ENCODE measurements around the gene PKNOX2.
A peak's percentile ranks its signal among the peaks of the same experiment; 100 is the strongest.

PKNOX2 gene

DNA sequence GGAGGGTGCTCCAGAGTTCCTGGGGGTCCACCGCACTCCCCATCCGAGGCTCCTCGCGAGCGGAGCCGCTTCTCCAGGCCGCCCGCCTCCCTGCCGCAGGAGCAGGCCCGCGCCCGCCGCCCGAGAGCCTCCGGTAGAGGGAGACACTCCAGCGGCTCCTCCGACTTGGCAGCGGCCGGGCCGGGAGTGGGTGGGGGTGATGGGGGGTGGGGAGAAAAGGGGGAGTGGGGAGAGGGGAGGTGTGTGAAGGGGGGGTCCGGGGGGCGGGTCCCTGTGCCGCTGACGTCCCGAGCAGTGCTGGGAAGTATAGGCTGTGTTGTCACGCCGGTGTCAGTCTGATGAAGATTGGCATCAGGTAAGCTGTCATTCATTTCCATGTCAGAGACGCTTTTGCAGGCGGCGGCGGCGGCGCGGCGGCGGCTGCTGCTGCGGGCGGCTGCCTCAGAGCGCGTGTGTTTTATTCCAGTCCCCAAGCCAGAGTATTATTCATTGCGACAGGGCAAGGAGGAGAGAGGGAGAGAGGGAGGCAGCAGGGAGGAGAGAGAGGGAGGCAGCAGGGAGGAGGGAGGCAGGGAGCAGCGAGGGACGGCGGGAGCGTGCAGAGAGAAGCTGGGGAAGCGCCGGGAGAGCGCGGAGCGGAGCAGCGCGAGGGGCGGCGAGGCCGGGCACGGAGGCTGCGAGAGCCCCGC is at the start of gene PKNOX2:
PKNOX2 (plus strand) TSS at position 330 of the 689 bp plus-strand sequence. CDS start 186,555 bp downstream, outside the sequence.
- peak; percentile 46 to 54 (median 52) for DNase-seq (ENCODE audit: low read depth in 2 of 3, low spot score in 1 of 3)

DNA sequence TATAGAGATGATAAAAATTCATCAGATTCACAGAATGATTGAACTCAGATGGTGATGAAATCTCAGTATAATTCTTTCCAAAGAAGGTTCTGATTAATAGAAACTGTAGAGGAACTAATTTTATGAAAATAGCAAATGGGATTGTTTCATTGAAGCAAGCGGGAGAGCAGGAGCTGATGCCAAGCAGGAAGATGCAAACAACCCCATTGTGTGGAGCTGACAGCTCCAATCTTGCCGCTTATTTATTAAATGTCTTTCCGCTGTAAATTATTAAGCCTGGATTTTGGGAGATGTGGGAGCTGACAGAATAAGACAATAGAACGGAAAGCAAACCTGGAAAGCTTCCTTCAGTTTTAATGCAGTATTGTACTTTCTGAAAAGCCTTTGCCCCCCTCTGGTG is 47.1 kb upstream of the PKNOX2 start:
- no peak for DNase-seq (ENCODE audit: low read depth in 2 of 3, low spot score in 1 of 3)

DNA sequence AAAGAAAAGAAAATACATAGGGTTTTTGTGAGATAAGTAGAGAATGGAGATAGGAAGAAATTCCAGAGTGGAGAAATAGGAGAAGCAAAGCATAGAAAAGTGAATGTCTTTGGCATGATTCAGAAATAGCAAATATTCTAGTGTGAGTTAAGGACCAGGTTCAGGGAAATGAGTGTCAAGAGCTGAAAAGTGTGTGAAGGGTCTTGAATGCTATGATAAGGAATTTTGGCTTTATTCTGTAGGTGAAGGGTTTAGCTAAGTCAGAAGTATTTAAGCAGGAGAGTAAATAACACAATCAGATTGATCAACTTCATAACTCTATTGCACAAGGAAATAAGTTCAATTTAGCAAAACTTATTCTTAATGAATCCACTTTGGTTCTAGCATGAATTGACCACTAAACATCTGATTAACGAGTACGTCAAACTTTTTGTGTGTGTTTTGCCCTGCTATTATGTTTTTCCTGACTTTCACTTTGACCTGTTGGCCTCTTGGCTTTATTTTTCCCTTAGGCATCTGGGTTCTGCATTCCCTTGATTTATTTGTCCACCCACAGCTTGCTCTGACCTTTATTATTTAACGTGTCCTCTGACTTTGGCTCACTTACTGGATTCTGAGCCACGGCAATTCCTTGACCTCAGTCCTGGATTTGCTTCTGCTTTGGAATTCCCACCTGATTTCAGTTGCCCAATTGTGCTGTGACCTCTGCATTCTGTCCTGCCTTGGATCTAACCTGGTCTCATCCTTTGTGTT is 41.2 kb upstream of the PKNOX2 start:
- DNase-seq (ENCODE audit: low read depth in 2 of 3, low spot score in 1 of 3) = no peak

DNA sequence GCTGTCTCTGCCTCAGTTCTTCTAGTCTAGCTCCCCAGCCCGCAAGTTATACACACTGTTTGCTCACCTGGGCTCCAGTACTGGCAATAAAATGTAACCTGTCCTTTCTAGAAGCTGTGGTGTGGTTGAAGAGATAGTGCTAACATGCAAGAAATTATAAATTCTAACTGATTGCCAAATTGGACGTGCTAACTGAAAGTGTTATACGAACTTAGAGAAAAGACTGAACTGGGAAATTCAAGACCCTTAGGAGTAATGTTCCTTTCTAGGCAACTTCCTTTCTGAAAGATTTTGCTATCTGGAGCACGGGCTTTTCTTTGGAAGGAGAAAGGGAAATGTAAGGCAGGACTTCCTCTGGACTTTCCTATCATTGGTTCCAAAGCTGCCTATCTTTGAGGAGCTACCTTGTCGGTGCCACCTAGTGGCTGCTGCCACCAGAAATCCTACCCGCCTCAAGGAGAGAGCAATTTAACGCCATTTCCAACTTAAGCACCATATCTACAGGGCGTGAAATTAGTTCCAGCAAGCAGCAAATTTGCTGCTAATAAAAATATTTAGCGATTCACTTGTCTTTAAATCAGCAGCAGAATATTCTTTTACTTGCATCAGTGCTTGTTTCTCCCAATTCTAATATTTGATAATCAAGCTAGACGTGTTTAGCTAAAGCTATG is 40.5 kb upstream of the PKNOX2 start:
- peak in 1 of 3 donors; percentile 23 for DNase-seq (ENCODE audit: low read depth in 2 of 3, low spot score in 1 of 3)

DNA sequence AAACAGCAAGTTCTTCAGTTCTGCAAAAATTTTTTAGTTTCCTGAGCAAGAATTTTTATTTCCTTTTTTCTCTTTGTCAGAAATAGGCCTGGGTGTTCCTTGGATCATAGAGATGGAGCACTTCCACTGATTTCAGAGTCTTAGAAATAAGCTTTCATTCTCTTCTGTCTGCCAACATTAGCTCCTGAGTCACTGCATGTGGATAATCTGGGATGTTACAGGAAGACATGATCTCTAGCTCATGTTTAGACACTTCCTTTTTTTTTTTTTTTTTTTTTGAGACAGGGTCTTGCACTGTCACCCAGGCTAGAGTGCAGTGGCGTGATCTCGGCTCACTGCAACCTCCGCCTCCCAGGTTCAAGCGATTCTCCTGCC is 39.9 kb upstream of the PKNOX2 start:
- DNase-seq (ENCODE audit: low read depth in 2 of 3, low spot score in 1 of 3) = no peak

- no peak for DNase-seq (ENCODE audit: low read depth in 2 of 3, low spot score in 1 of 3)
Observed at GRCh38 chr11:125128450-125128849, 36.1 kb upstream of the PKNOX2 start.

- no peak for DNase-seq (ENCODE audit: low read depth in 2 of 3, low spot score in 1 of 3)
Observed at GRCh38 chr11:125129316-125129993, 35.1 kb upstream of the PKNOX2 start.

GRCh38 chr11:125132071-125132470 is 32.5 kb upstream of the PKNOX2 start:
- DNase-seq (ENCODE audit: low read depth in 2 of 3, low spot score in 1 of 3) = no peak

- no peak for DNase-seq (ENCODE audit: low read depth in 2 of 3, low spot score in 1 of 3)
Observed at GRCh38 chr11:125132596-125132995, 32.0 kb upstream of the PKNOX2 start.

DNA sequence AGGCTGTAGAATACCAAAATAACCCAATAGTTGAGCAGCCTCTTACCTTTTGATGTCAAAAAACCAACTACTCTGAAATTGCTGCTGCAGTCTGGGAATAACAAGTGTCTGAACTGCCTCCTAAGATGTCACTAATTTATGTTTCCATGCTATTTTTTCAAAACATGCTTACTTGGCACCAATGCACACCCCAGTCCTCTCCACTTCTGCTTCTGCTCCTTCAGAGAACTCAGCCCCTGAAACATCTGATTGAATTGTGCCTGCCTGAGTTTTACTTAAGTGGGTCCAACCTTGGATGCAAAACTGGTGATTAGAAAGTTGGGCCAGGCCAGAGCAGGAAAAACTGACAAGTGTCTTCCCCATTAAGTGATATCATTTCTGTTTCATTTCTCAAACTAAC is 28.6 kb upstream of the PKNOX2 start:
- DNase-seq (ENCODE audit: low read depth in 2 of 3, low spot score in 1 of 3) = no peak

GRCh38 chr11:125138966-125139365 is 25.6 kb upstream of the PKNOX2 start:
- no peak for DNase-seq (ENCODE audit: low read depth in 2 of 3, low spot score in 1 of 3)

DNA sequence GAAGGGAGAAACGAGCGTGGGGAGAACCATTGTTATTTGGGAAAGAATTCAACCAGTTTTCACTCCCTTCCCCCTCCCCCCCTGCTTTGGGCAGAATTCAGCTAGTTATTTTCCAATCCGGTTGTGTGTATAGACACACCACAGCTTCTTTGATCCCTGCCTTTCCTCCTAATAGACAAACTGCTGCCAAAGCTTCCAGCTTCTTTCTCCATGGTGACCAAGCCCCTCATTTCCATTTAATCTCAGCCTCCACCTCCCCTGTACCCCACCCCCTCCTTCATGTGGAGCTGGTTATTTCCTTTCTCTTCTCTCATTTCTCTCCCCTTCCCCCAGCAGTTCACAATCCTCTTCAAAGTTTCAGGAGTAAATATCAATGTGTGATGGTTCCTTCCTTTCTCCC is 24.8 kb upstream of the PKNOX2 start:
- no peak for DNase-seq (ENCODE audit: low read depth in 2 of 3, low spot score in 1 of 3)

GRCh38 chr11:125140233-125140632 is 24.3 kb upstream of the PKNOX2 start:
- no peak for DNase-seq (ENCODE audit: low read depth in 2 of 3, low spot score in 1 of 3)

DNA sequence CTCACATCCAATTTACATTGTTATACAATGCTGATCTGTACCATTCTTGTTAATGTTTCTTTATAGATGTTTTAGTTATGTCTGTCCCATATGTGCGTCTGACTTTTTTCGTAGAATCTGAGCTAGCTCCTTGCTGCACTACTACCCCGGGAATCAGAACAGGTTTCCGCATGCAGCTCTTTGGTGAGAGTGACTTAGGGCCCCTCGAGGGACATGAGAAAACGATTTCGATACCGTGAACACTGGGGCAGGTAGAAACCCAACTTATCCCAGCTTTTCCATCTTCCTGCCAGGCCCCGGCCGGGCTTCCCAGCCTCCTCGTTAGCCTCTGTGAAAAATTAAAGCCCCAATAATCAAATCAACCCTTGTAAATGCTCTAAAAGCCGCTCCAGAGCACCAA is 23.4 kb upstream of the PKNOX2 start:
- DNase-seq (ENCODE audit: low read depth in 2 of 3, low spot score in 1 of 3) = no peak

- peak; percentile 15 to 51 (median 34) for DNase-seq (ENCODE audit: low read depth in 2 of 3, low spot score in 1 of 3)
Observed at GRCh38 chr11:125141686-125142535, 22.6 kb upstream of the PKNOX2 start.

GRCh38 chr11:125146232-125146631 is 18.3 kb upstream of the PKNOX2 start:
- no peak for DNase-seq (ENCODE audit: low read depth in 2 of 3, low spot score in 1 of 3)

DNA sequence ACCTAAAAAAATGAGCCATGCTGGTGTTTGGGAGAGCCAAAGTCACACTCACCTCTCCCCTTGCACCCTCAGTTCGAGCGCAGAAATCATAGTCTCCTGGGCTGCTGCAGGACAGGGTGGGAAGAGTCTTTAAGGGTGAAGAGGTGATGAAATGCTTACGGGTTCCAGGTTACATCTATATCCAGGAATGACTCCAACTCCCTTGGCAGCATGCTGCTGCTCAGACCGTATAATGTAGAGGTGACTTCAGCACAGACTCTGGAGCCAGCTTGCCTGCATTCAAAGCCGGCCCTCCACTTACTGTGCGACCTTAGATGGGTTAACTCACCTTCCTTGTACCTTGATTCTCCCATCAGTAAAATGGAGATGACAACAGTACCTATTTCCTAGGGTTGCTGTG is 17.3 kb upstream of the PKNOX2 start:
- no peak for DNase-seq (ENCODE audit: low read depth in 2 of 3, low spot score in 1 of 3)

DNA sequence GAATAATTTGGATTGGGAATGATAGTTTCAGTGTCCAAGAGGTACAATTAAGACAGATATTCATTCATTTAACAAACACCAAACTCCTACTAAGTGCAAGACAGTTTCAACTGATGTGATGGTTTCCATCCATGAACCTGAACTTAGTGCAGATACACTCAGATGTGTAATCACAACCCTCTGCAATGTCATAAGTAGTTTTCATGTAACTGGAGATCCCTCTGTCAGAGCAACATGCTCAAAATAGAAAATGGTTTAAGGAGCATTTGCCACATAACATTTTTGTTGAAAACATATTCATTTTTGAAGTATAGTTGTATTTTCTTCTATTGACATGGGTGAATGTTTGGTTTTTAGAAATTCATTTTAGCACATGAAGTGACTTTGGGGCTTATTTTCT is 16.5 kb upstream of the PKNOX2 start:
- no peak for DNase-seq (ENCODE audit: low read depth in 2 of 3, low spot score in 1 of 3)

- no peak for DNase-seq (ENCODE audit: low read depth in 2 of 3, low spot score in 1 of 3)
Observed at GRCh38 chr11:125148743-125149142, 15.8 kb upstream of the PKNOX2 start.

DNA sequence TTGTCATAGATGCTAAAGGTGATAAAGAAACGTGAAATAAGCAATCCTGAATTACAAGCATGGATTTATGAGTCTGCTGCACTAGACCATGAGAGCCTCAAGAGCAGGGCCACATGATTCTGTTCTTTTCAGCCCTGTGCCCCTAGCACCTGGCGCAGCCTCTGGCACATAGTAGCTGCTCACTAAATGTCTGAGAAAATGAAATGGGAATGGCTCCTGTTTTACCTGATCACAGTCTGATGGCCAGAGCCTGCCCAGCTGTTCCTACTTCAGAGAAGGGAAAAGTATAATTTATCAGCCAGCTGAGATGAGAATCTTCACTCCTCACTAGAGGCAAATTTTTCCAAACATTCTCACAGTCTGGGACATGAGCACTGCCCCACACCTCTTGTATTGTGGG is 10.7 kb upstream of the PKNOX2 start:
- DNase-seq (ENCODE audit: low read depth in 2 of 3, low spot score in 1 of 3) = no peak
